Heart right ventricle (tissue), 16 donors: ENCODE measurements around the gene IRF6. TPM values are rescaled to one million over a fixed set of nuclear protein-coding genes. Genes with fewer than 3 reads are reported as not detected.

ENCODE experiments used
- ATAC-seq, 8 donors: fragments of 200-7000 bp; cut with Tn5 transposase; one replicate each; pipeline ENCODE4 v1.9.1; 2020; ENCODE audit warnings: mild to moderate bottlenecking in 8 of 8, moderate library complexity in 8 of 8, moderate number of reproducible peaks in 1 of 8
- DNase-seq, 2 donors: peaks; one replicate each; pipeline ENCODE4 v3.0.0-alpha.2; 2020
- H3K27ac ChIP-seq, 10 donors: fragments of 200-600 bp; sonication (generic) in 2 of 10; one replicate each; pipeline versions ENCODE4 v1.5.0 to v1.8.0; 2020 to 2022; ENCODE audit warnings: mild to moderate bottlenecking in 3 of 10
- H3K27me3 ChIP-seq, 7 donors: fragments of 200-600 bp; one replicate each; pipeline ENCODE4 v1.8.0; 2021 to 2022; ENCODE audit warnings: mild to moderate bottlenecking in 2 of 7
- H3K36me3 ChIP-seq, 9 donors: fragments of 200-600 bp; sonication (generic) in 1 of 9; one replicate each; pipeline versions ENCODE4 v1.5.0 to v1.8.0; 2020 to 2022; ENCODE audit warnings: mild to moderate bottlenecking in 2 of 9
- H3K4me1 ChIP-seq, 9 donors: fragments of 200-600 bp; sonication (generic) in 1 of 9; one replicate each; pipeline versions ENCODE4 v1.5.0 to v1.8.0; 2020 to 2022; ENCODE audit warnings: mild to moderate bottlenecking in 4 of 9
- H3K4me3 ChIP-seq, 10 donors: fragments of 200-600 bp; sonication (generic) in 2 of 10; one replicate each; pipeline versions ENCODE4 v1.5.0 to v1.8.0; 2020 to 2022; ENCODE audit warnings: mild to moderate bottlenecking in 7 of 10, moderate library complexity in 2 of 10
- H3K9me3 ChIP-seq, 11 donors: fragments of 200-600 bp in 10 of 11; sonication (generic) in 2 of 11; one replicate each; pipeline versions ENCODE4 v1.5.0 to v1.8.0; 2013 to 2022; ENCODE audit warnings: mild to moderate bottlenecking in 2 of 11, control low read depth in 1 of 11, moderate library complexity in 1 of 11
- WGBS, 2 donors: extraction: QIAGEN DNeasy Blood & Tissue Kit; methylation state at CpG; one replicate each; pipeline ENCODE4 v1.1.7; 2013; ENCODE audit warnings: inconsistent platforms in 1 of 2; 5-methylcytosine and 5-hydroxymethylcytosine counted together
- intact Hi-C, 10 donors: fragments of 100-400 bp; cut with DNase I; formaldehyde crosslinking; loops; one replicate each; pipeline versions ENCODE4 v1.11.1 to v1.14.2; 2022
- polyA plus RNA-seq, 2 donors: library from polyadenylated mRNA; stranded (reverse); fragments of 200-250 nt; gene quantifications; one replicate each; pipeline ENCODE4 v1.2.3, GENCODE V29; 2013
- total RNA-seq, 10 donors: library from RNA; stranded (reverse); fragmentation: NEBNext Ultra II Directional in 3 of 10; extraction: Animal tissue kit (Norgen Biotek cat#: 25700) in 3 of 10; gene quantifications; one replicate each; pipeline versions ENCODE4 v1.2.1 to v1.2.4, GENCODE V29; 2021 to 2023
- TF ChIP-seq, protein P1 (sequence below), 9 donors: fragments of 200-600 bp; sonication (generic) in 2 of 9; IDR thresholded peaks; one replicate each; pipeline versions ENCODE4 v1.5.0 to v1.8.0; 2021 to 2022; ENCODE audit warnings: antibody characterized with exemption in 9 of 9, mild to moderate bottlenecking in 5 of 9, moderate library complexity in 1 of 9
- donor health status: Arrhythmogenic right ventricular cardiomyopathy.
- donor health status: ischemic (EF 13 %, LVEDD 7.1; RV severe dilation, severe dysfunction).
- donor health status: healthy with polysubstance abuse.
- donor health status: DM: no; HTN: yes; CAD: no.
- donor health status: DM: no; HTN: no; CAD: no.
- donor health status: ischemic (EF 25% LVEDD 6.9; RV normal size, moderate dysfunction).
- donor health status: ischemic (EF 25% LVEDD 5.7; RV mildly dilated, moderate dysfunction).
- donor health status: healthy.
- donor health status: DM: yes; HTN: yes; CAD: no.
- donor health status: Ischemic cardiomyopathy.
- donor health status: ischemic (EF 35%, LVEDD 5.7; RV mildly dilated, moderate dysfunction).
- donor health status: nonischemic (EF 11% LVEDD 7.7; RV severe dilation, severe dysfunction).
- donor health status: DM: yes; HTN: yes; CAD: no.
- donor health status: PGD.
- donor health status: ischemic (EF 29% LVEDD 5.4; RV normal size, mild dysfunction).
- donor health status: nonischemic (EF 23%, LVEDD 6.1; RV moderate dilation, normal function).

The IRF6 gene
- total and polyA plus RNA-seq, 12 donors = 1.2 to 69.4 (median 41.3) TPM

DNA sequence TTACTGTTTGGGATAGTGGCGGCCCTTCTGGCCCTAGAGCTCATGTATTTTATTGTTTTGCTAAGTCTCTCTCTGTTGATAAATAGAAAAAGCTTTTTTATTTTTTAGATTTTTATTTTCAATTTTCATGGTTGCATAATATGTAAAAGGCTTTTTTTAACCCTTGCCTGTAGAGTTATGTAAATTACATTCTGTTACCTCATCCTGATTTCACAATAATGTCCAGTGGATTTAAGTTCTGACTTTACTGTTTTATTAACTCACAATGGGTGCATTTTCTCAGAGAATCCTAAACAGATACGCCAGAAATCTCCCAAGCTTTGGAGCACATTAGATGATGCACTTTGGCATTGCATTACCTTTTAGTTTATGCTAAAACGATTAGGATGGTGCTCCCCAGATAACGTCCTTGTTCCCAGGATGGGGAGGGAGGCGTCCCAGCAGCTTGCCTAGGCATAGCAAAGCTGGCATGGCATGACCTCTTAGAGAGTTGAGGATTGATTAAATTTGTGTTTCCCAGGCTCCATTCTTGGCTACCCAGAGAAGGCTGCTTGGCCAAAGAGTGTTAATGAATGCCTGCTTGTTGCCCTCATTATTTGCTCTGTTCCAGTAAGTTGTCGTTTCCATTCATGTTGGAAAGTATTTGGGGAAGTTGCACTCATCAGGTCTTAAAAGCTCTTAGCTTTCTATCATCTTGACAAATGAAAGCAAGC lies 38.9 kb upstream of the IRF6 start:
- H3K27me3 ChIP-seq = no peaks in the 10 kb centered on the region
- no peaks in the 10 kb centered on the region for H3K9me3 ChIP-seq
- WGBS, 2 donors = 58 to 74% methylated on average over 6 of the region's 6 CpGs
- ATAC-seq (peak in 2 of 8 donors; percentile 65 to 77), DNase-seq (no peak)
- peaks cover 0 to 15% (median 0%) of the 10 kb centered on the region in 9 donors for H3K4me1 ChIP-seq
- H3K27ac ChIP-seq = no peak overlapping the region
- H3K4me3 ChIP-seq = no peak overlapping the region
- peaks cover 0 to 100% (median 46%) of the 10 kb centered on the region in 9 donors for H3K36me3 ChIP-seq
- TF ChIP-seq, protein P1, sequence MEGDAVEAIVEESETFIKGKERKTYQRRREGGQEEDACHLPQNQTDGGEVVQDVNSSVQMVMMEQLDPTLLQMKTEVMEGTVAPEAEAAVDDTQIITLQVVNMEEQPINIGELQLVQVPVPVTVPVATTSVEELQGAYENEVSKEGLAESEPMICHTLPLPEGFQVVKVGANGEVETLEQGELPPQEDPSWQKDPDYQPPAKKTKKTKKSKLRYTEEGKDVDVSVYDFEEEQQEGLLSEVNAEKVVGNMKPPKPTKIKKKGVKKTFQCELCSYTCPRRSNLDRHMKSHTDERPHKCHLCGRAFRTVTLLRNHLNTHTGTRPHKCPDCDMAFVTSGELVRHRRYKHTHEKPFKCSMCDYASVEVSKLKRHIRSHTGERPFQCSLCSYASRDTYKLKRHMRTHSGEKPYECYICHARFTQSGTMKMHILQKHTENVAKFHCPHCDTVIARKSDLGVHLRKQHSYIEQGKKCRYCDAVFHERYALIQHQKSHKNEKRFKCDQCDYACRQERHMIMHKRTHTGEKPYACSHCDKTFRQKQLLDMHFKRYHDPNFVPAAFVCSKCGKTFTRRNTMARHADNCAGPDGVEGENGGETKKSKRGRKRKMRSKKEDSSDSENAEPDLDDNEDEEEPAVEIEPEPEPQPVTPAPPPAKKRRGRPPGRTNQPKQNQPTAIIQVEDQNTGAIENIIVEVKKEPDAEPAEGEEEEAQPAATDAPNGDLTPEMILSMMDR (IDR thresholded peaks at IDR 0.05) = no peak
- intact Hi-C loops = loop anchor here in 1 of 10 donors (5.0 kb wide), 1 partner anchor 863 kb away; no protein-coding TSS in a partner anchor

- TF ChIP-seq, protein P1 (IDR thresholded peaks at IDR 0.05) = no peak
- DNase-seq (no peak), ATAC-seq (no peak)
- 89 to 92% methylated on average over 5 of the region's 5 CpGs for WGBS, 2 donors
- Histone ChIP-seq H3K4me1 (peaks cover 0 to 19% (median 0%) of the 10 kb centered on the region in 9 donors), H3K4me3 (no peak overlapping the region), H3K27me3 (no peaks in the 10 kb centered on the region), H3K27ac (peak overlapping the region in 1 of 10 donors; percentile 54), H3K9me3 (no peaks in the 10 kb centered on the region), H3K36me3 (peaks cover 0 to 100% (median 60%) of the 10 kb centered on the region in 9 donors)
- intact Hi-C loops = no loop called here
These were observed 34.7 kb upstream of the IRF6 start for GRCh38 chr1:209840611-209841010.

DNA sequence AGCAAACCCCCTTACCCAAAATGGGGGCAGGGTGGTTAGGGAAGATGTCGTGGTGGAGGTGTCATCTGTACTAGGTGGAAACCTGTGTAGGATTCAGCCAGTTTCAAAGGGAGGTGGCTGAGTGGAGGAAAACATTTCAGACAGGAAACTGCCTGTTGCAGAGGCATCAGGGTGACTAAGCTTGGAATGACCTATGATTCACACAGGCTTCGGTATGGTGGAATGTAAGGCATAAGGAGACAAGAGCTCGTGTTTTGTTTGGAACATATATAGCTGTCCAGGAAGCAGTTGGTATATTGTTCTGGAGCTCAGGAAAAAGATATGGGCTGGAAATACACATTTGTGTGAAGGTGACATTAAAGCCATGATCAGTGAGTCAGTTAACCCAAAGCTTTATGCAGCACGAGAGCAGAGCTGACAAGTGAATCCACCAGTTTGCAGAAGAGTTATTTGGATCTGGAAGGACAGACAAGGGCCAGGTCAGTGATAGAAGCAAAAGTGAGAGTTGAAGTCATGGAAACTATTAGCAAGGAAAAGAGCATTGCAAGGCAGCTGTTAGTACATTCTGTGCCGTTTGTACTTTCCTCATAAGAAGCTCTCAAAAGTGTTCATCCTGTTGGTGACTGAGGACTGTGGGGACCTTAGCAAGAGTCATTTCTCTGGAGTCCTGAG lies 34.1 kb upstream of the IRF6 start:
- ATAC-seq (peak in 2 of 8 donors; percentile 58 to 73), DNase-seq (no peak)
- no peak overlapping the region for H3K4me3 ChIP-seq
- peak overlapping the region in 2 of 10 donors; percentile 5 to 54 for H3K27ac ChIP-seq
- 69 to 75% methylated on average over 5 of the region's 5 CpGs for WGBS, 2 donors
- no peaks in the 10 kb centered on the region for H3K9me3 ChIP-seq
- TF ChIP-seq, protein P1 (IDR thresholded peaks at IDR 0.05) = no peak
- peaks cover 0 to 100% (median 66%) of the 10 kb centered on the region in 9 donors for H3K36me3 ChIP-seq
- H3K4me1 ChIP-seq = peaks cover 0 to 18% (median 0%) of the 10 kb centered on the region in 9 donors
- intact Hi-C loops = no loop called here
- H3K27me3 ChIP-seq = no peaks in the 10 kb centered on the region

DNA sequence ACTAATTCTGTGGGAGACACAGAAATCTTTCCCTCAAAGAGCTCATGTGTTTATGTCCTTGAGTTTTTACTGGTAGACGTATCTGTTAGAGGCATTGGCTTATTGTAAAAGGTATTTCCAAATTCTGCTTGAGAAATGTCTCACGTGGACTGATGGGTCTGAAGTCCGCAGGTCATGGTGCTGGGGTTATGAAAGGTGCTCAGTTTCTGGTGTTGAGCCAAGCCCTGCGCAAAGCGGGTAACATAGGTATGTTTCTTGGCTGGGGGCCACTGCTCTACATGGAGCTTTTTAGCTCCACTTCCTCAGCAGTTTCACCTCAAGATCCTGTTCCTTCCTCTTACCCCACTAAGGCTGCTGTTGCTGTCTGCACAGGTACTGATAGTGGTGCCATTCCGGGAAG lies 32.6 kb upstream of the IRF6 start:
- TF ChIP-seq, protein P1 (IDR thresholded peaks at IDR 0.05) = no peak
- H3K36me3 ChIP-seq = peaks cover 0 to 100% (median 72%) of the 10 kb centered on the region in 9 donors
- H3K4me3 ChIP-seq = no peak overlapping the region
- no peaks in the 10 kb centered on the region for H3K27me3 ChIP-seq
- H3K9me3 ChIP-seq = no peaks in the 10 kb centered on the region
- WGBS, 2 donors = 94 to 95% methylated on average over 6 of the region's 6 CpGs
- H3K27ac ChIP-seq = no peak overlapping the region
- ATAC-seq = no peak
- DNase-seq = no peak
- peaks cover 0 to 15% (median 0%) of the 10 kb centered on the region in 9 donors for H3K4me1 ChIP-seq
- intact Hi-C loops = no loop called here
